Fibroblast of lung (primary cell): ENCODE measurements around the gene C17orf114.

Experiments used
- DNase-seq, 2 donors: peaks; one replicate each; pipeline versions ENCODE4 v3.0.0 to v3.0.0-alpha.2; 2010; ENCODE audit warnings: low read depth in 2 of 2
- H2AFZ ChIP-seq: 2 replicates; pipeline ENCODE4 v1.5.1; 2012; ENCODE audit warnings: low read length, control low read depth, inconsistent platforms
- H3K27ac ChIP-seq: 2 replicates; pipeline ENCODE4 v1.5.1; 2011; ENCODE audit warnings: low read length, control low read depth; ENCODE audit not compliant: insufficient read depth
- H3K27me3 ChIP-seq: 2 replicates; pipeline ENCODE4 v1.5.1; 2011; ENCODE audit warnings: mild to moderate bottlenecking, low read length; ENCODE audit not compliant: control insufficient read depth, insufficient read depth
- H3K36me3 ChIP-seq: 2 replicates; pipeline ENCODE4 v1.5.1; 2011; ENCODE audit warnings: low read length; ENCODE audit not compliant: control insufficient read depth, insufficient read depth
- H3K4me1 ChIP-seq: 2 replicates; pipeline ENCODE4 v1.5.1; 2011; ENCODE audit warnings: low read length; ENCODE audit not compliant: control insufficient read depth, insufficient read depth; ENCODE audit errors: extremely low read depth
- H3K4me2 ChIP-seq: 2 replicates; pipeline ENCODE4 v1.5.1; 2011; ENCODE audit warnings: low read length, control low read depth; ENCODE audit not compliant: insufficient read depth; ENCODE audit errors: extremely low read depth
- H3K4me3 ChIP-seq, 4 experiments: fragments of 200-600 bp in 1 of 4; sonication (generic) in 1 of 4; replicated peaks in 1 of 4; 2 replicates each; pipeline ENCODE4 v1.5.1; 2011 to 2016; ENCODE audit warnings: low read length in 4 of 4, low read depth in 3 of 4, mild to moderate bottlenecking in 3 of 4, control low read depth in 2 of 4, inconsistent platforms in 1 of 4, mixed read lengths in 1 of 4; ENCODE audit not compliant: insufficient read depth in 1 of 4; ENCODE audit errors: control extremely low read depth in 1 of 4
- H3K79me2 ChIP-seq: 2 replicates; pipeline ENCODE4 v1.5.1; 2012; ENCODE audit warnings: mild to moderate bottlenecking, low read length, inconsistent platforms; ENCODE audit not compliant: control insufficient read depth, insufficient read depth
- H3K9ac ChIP-seq: 2 replicates; pipeline ENCODE4 v1.5.1; 2011; ENCODE audit warnings: mild to moderate bottlenecking, low read length, control low read depth; ENCODE audit not compliant: insufficient read depth
- H3K9me3 ChIP-seq: 2 replicates; pipeline ENCODE4 v1.5.1; 2012; ENCODE audit warnings: low read depth, low read length; ENCODE audit not compliant: control insufficient read depth, insufficient read depth
- H4K20me1 ChIP-seq: 2 replicates; pipeline ENCODE4 v1.5.1; 2011; ENCODE audit warnings: low read length; ENCODE audit not compliant: control insufficient read depth, insufficient read depth; ENCODE audit errors: extremely low read depth
- CTCF ChIP-seq, 2 donors: IDR thresholded peaks in 1 of 2; conservative IDR thresholded peaks in 1 of 2; 1 replicate in 1 of 2; 2 replicates in 1 of 2; pipeline ENCODE4 v1.5.1; 2011 to 2012; ENCODE audit warnings: low read length in 2 of 2, control low read depth in 1 of 2, inconsistent platforms in 1 of 2, low read depth in 1 of 2, mild to moderate bottlenecking in 1 of 2
- EZH2 ChIP-seq: IDR thresholded peaks from 2 replicates; pipeline ENCODE4 v1.5.1; 2012; ENCODE audit warnings: low read length, control low read depth, mild to moderate bottlenecking; ENCODE audit errors: missing control alignments

C17orf114 gene

GRCh38 chr17:4806456-4806776 is 4.3 kb upstream of the C17orf114 start:
- Histone ChIP-seq H3K4me1 (no peaks in the 10 kb centered on the region), H3K36me3 (peaks cover 4% of the 10 kb centered on the region), H3K4me3 (peak overlapping the region; percentile 67 to 82 (median 79)), H3K9me3 (no peaks in the 10 kb centered on the region), H3K79me2 (no peaks in the 10 kb centered on the region), H2AFZ (peak overlapping the region; percentile 87), H3K4me2 (peak overlapping the region; percentile 82), H3K9ac (peak overlapping the region; percentile 62), H3K27me3 (no peaks in the 10 kb centered on the region), H3K27ac (no peak overlapping the region), H4K20me1 (no peaks in the 10 kb centered on the region)
- TF ChIP-seq CTCF (conservative IDR thresholded peaks at IDR 0.05 in 1 of 2, IDR thresholded peaks at IDR 0.05 in 1 of 2; ENCODE audit: low read depth in 1 of 2, low read length in 2 of 2) (no peak), EZH2 (no peak)
- DNase-seq = no peak

GRCh38 chr17:4800462-4801196 is 1.5 kb downstream of the C17orf114 start:
- Histone ChIP-seq H3K27ac (no peak overlapping the region), H3K4me1 (no peaks in the 10 kb centered on the region), H3K4me2 (no peak overlapping the region), H3K27me3 (no peaks in the 10 kb centered on the region), H3K4me3 (no peak overlapping the region), H3K36me3 (peaks cover 11% of the 10 kb centered on the region), H3K9ac (no peak overlapping the region), H2AFZ (no peak overlapping the region), H3K79me2 (peaks cover 11% of the 10 kb centered on the region), H4K20me1 (no peaks in the 10 kb centered on the region), H3K9me3 (no peaks in the 10 kb centered on the region)
- no peak for DNase-seq
- TF ChIP-seq EZH2 (no peak), CTCF (conservative IDR thresholded peaks at IDR 0.05 in 1 of 2, IDR thresholded peaks at IDR 0.05 in 1 of 2; ENCODE audit: low read depth in 1 of 2, low read length in 2 of 2) (no peak)

GRCh38 chr17:4796552-4796920 is 5.6 kb downstream of the C17orf114 start:
- peak overlapping the region; percentile 84 for H3K4me2 ChIP-seq
- peak overlapping the region; percentile 86 for H3K27ac ChIP-seq
- peak overlapping the region; percentile 85 for H2AFZ ChIP-seq
- peaks cover 11% of the 10 kb centered on the region for H3K79me2 ChIP-seq
- peak; percentile 33 to 47 for DNase-seq
- TF ChIP-seq EZH2 (no peak), CTCF (conservative IDR thresholded peaks at IDR 0.05 in 1 of 2, IDR thresholded peaks at IDR 0.05 in 1 of 2; ENCODE audit: low read depth in 1 of 2, low read length in 2 of 2) (no peak)
- H3K4me3 ChIP-seq = peak overlapping the region; percentile 90 to 100 (median 96)
- H3K9me3 ChIP-seq = no peaks in the 10 kb centered on the region
- peaks cover 11% of the 10 kb centered on the region for H3K36me3 ChIP-seq
- peak overlapping the region; percentile 81 for H3K9ac ChIP-seq
- no peaks in the 10 kb centered on the region for H4K20me1 ChIP-seq
- no peaks in the 10 kb centered on the region for H3K27me3 ChIP-seq
- H3K4me1 ChIP-seq = no peaks in the 10 kb centered on the region
